Panc1 (cell line): ENCODE data around the gene HHAT. TPM values are rescaled to one million over a fixed set of nuclear protein-coding genes. Genes with fewer than 3 reads are reported as not detected.

Experiments
- ATAC-seq: fragments of 200-7000 bp; cut with Tn5 transposase; 2 replicates; pipeline ENCODE4 v1.9.1; 2020; ENCODE audit warnings: mild to moderate bottlenecking, moderate library complexity
- BruUV-seq: library from RNA; stranded (reverse); fragments of 400-500 nt; replicated peaks from 2 replicates; lab custom pipeline; 2021; lab: Mats Ljungman, UMichigan
- CTCF ChIA-PET: fragments of 300-600 bp; sonication (Branson Sonifier 250); formaldehyde crosslinking; loops from one replicate; lab custom pipeline; 2022; ENCODE audit warnings: antibody characterized with exemption; lab: Charles Lee
- POLR2A ChIA-PET: fragments of 300-600 bp; sonication (Branson Sonifier 250); formaldehyde crosslinking; loops from one replicate; lab custom pipeline; 2022; ENCODE audit warnings: antibody characterized with exemption; lab: Charles Lee
- DNase-seq: peaks from one replicate; pipeline ENCODE4 v3.0.0-alpha.2; 2010; ENCODE audit warnings: low read depth, low spot score
- H3K27ac ChIP-seq: 2 replicates; pipeline ENCODE4 v1.5.1; 2011; ENCODE audit warnings: mild to moderate bottlenecking, low read length, inconsistent platforms
- H3K27me3 ChIP-seq: fragments of 200-500 bp; sonication (Bioruptor generic); 2 replicates; pipeline ENCODE4 v1.6.0; 2014; ENCODE audit warnings: low read length, inconsistent platforms; ENCODE audit not compliant: control insufficient read depth, insufficient read depth
- H3K36me3 ChIP-seq: fragments of 200-500 bp; sonication (Bioruptor generic); 2 replicates; pipeline ENCODE4 v1.5.1; 2014; ENCODE audit warnings: inconsistent platforms, mild to moderate bottlenecking, low read length, moderate library complexity; ENCODE audit not compliant: control insufficient read depth, insufficient read depth
- H3K4me1 ChIP-seq: 2 replicates; pipeline ENCODE4 v1.5.1; 2011; ENCODE audit warnings: inconsistent platforms, mild to moderate bottlenecking, low read length, moderate library complexity; ENCODE audit not compliant: control insufficient read depth, insufficient read depth
- H3K4me3 ChIP-seq, 2 experiments: 2 replicates each; pipeline ENCODE4 v1.5.1; 2011 to 2012; ENCODE audit warnings: low read depth in 2 of 2, low read length in 2 of 2, mild to moderate bottlenecking in 2 of 2, inconsistent platforms in 1 of 2, moderate library complexity in 1 of 2
- H3K9me3 ChIP-seq: fragments of 200-500 bp; sonication (Bioruptor generic); 2 replicates; pipeline ENCODE4 v1.5.1; 2014; ENCODE audit warnings: low read depth, mild to moderate bottlenecking, inconsistent platforms, low read length, moderate library complexity; ENCODE audit not compliant: control insufficient read depth, insufficient read depth
- CTCF ChIP-seq: fragments of 450-650 bp; IDR thresholded peaks from 2 replicates; pipeline ENCODE4 v1.5.1; 2017; ENCODE audit warnings: mild to moderate bottlenecking
- POLR2AphosphoS5 ChIP-seq: IDR thresholded peaks from 2 replicates; pipeline ENCODE4 v1.6.1; 2012; ENCODE audit warnings: mild to moderate bottlenecking, low read depth, low read length, moderate library complexity
- REST ChIP-seq, 2 experiments: IDR thresholded peaks; 2 replicates each; pipeline ENCODE4 v1.6.1; 2011 to 2012; ENCODE audit warnings: low read depth in 2 of 2, control low read depth in 1 of 2, low read length in 1 of 2, mild to moderate bottlenecking in 1 of 2, moderate library complexity in 1 of 2; ENCODE audit not compliant: insufficient read depth in 1 of 2
- SIN3A ChIP-seq: IDR thresholded peaks from 2 replicates; pipeline ENCODE4 v1.6.1; 2012; ENCODE audit warnings: low read depth, mild to moderate bottlenecking, low read length, moderate library complexity, borderline replicate concordance; ENCODE audit not compliant: insufficient read depth
- TCF7L2 ChIP-seq: IDR thresholded peaks from 2 replicates; pipeline ENCODE4 v1.6.1; 2011; ENCODE audit warnings: mild to moderate bottlenecking, low read depth, low read length, inconsistent platforms
- in situ Hi-C: cut with HindIII; loops from 2 replicates; pipeline ENCODE4 v1.10.0; 2016; ENCODE audit warnings: low sequenced_read_pairs, low pct_unique_long_range_greater_than_20kb
- intact Hi-C: fragments of 100-400 bp; cut with micrococcal nuclease; formaldehyde crosslinking; loops from one replicate; pipeline ENCODE4 v1.10.0; 2022; ENCODE audit not compliant: unreplicated experiment
- total RNA-seq: library from RNA; stranded (reverse); gene quantifications from one replicate; pipeline ENCODE4 v1.2.1, GENCODE V29; 2021; ENCODE audit not compliant: unreplicated experiment

The HHAT gene
- total RNA-seq, 1 experiment from 2014 or later: 2.3 TPM

GRCh38 chr1:210663730-210664573 lies 335.2 kb downstream of the HHAT start:
- ATAC-seq: no peak
- POLR2A ChIA-PET: no interaction called here
- no TSS peak for BruUV-seq
- no peak overlapping the region for H3K4me3 ChIP-seq
- CTCF ChIA-PET: no interaction called here
- H3K9me3 ChIP-seq: no peaks in the 10 kb centered on the region
- in situ Hi-C loops: no loop called here
- TF ChIP-seq SIN3A: no peak
- no peak for TF ChIP-seq REST (IDR thresholded peaks at IDR 0.05; ENCODE audit: insufficient read depth in 1 of 2, low read depth in 2 of 2, low read length in 1 of 2)
- no peak for TF ChIP-seq POLR2AphosphoS5
- no peak for TF ChIP-seq TCF7L2
- no peak for TF ChIP-seq CTCF
- no peaks in the 10 kb centered on the region for H3K36me3 ChIP-seq
- DNase-seq: no peak
- H3K27me3 ChIP-seq: no peaks in the 10 kb centered on the region
- intact Hi-C loops: no loop called here
- no peak overlapping the region for H3K27ac ChIP-seq
- no peaks in the 10 kb centered on the region for H3K4me1 ChIP-seq

DNA sequence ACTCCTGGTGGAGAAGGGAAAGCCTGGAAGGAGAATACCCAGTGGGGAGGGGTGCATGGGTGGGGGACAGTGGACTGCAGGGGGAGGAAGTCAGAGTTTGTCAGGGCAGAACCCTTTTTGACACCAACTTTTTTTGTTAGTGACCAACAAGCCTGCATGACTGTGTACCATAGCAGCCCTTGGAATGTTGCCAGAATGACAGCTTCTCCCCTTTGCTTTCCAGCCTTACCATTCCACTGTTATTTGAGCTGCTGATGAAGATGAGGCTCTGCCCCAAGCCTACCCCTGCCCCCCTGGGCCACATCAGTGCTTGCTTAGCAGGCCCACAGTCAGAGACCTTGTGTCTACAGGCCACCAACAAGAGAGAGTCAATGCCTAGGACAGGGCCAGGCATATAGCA lies 341.2 kb downstream of the HHAT start:
- no peaks in the 10 kb centered on the region for H3K9me3 ChIP-seq
- no peaks in the 10 kb centered on the region for H3K36me3 ChIP-seq
- in situ Hi-C loops: no loop called here
- no peaks in the 10 kb centered on the region for H3K27me3 ChIP-seq
- no peak overlapping the region for H3K27ac ChIP-seq
- BruUV-seq: no TSS peak
- CTCF ChIA-PET: no interaction called here
- no peak for ATAC-seq
- POLR2A ChIA-PET: no interaction called here
- intact Hi-C loops: no loop called here
- DNase-seq: no peak
- TF ChIP-seq POLR2AphosphoS5: no peak
- TF ChIP-seq REST (IDR thresholded peaks at IDR 0.05; ENCODE audit: insufficient read depth in 1 of 2, low read depth in 2 of 2, low read length in 1 of 2): no peak
- no peak for TF ChIP-seq CTCF
- no peak for TF ChIP-seq TCF7L2
- no peak for TF ChIP-seq SIN3A
- H3K4me3 ChIP-seq: no peak overlapping the region
- H3K4me1 ChIP-seq: no peaks in the 10 kb centered on the region
